Tongue (tissue), 2 donors: ENCODE data around the gene UNC119. TPM values are rescaled to one million over a fixed set of nuclear protein-coding genes. Genes with fewer than 3 reads are reported as not detected.

Experiments used
- DNase-seq: peaks from one replicate; pipeline ENCODE4 v3.0.0-alpha.2; 2015
- total RNA-seq: library from RNA; depleted of rRNA; stranded (reverse); fragments of >200 nt; gene quantifications from one replicate; pipeline ENCODE4 v1.2.3, GENCODE V29; 2014

UNC119 gene
- total RNA-seq, 1 donor from 2014 or later = 15.1 TPM

- DNase-seq = no peak
These were observed 20.6 kb upstream of the UNC119 start for GRCh38 chr17:28573040-28573380.

DNA sequence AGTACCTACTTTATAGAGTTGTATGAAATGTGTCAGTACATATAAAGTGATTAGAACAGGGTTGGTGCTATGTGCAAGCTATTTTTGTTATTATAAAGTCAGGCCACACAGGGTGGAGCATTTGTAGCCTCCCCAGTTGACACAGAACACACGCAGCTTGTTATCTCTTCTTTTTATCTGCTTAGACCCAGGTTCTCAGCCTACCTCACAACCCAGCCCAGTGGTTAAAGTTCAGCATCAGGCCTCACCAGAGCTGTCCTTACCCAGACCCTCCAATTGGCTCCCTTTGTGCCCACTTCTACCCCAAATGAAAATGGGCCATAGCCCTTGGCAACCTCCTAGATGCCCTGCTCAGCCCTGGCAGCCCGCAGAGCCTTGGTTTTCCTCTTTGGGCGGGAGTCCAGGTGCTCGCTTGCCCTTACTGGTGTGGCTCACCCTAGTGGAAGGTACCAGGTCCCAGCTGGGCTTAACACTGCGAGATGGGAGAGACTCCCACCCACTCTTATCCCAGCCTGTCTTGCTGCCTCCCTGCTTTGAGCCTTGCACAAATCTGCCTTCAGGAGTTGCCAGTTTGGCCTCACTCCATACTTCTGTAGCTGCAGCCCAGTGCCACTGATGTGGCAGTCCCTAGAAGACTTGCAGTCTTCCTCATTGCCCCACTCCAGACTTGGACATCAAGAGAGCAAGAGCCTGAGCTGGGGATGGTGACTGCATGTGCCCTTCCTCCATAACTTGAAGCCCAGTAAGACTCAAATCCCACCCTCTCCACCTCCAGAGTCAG lies 20.0 kb upstream of the UNC119 start:
- DNase-seq = no peak

GRCh38 chr17:28571361-28572122 lies 19.1 kb upstream of the UNC119 start, which contains the start of gene PIGS:
TSS of gene PIGS (minus strand) at chr17:28571524. CDS start at chr17:28571496, 28 bp downstream.
- DNase-seq = peak; percentile 94

DNA sequence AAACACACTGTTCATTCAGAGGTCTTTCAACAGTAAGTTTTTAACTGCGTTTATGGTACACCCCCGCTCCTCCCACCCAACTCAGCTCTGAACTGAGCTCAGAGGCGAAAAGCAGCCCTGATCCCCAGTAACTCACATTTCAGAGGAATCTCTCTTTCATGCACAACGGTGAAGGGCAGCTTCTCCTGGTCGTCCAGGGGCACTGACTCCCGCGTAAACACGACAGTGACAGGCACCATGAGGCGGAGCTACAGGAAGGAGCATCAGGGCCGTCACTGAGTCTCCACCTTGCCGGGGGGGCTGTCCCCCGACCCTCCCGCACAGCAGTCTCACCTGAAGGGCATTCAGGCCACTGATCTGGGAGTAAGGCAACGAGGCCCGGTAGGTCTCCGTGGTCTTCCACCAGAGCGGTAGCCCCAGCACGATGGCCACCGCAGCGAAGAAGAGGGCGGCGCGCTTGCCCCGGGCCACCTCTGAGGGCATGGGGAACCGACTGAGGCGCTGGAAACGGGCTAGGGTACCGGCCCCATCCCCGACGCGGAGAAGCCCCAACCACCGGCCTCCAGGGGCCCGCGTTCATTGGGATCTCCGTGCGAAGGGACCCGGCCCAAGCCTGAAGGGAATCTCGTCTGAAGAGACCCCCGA lies 18.4 kb upstream of the UNC119 start:
- DNase-seq = no peak

- no peak for DNase-seq
These were observed 17.0 kb upstream of the UNC119 start for GRCh38 chr17:28569446-28569845.

- DNase-seq = no peak
These were observed 15.2 kb upstream of the UNC119 start for GRCh38 chr17:28567604-28568003.

GRCh38 chr17:28563475-28563874 lies 11.1 kb upstream of the UNC119 start:
- peak; percentile 19 for DNase-seq

GRCh38 chr17:28555022-28555421 lies 2.6 kb upstream of the UNC119 start:
- DNase-seq = no peak

DNA sequence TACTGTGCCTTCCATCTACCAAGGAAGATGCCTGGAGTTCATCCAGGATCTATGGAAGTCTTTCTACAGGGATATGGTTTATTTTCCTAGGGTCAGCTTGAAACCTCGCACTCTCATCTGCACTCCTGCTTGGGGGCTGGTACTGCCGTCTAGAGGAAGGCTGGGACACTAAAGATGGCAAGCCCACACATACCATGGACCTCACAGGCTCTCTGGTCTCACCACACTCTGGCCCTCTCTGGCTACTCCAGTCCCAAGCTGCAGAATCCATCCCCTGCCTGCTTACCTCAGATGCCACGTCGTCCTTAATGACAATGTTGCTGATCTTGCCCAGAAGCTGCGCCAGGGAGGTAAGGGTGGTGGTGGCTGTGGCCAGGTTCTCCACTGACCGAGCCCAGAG lies 2.1 kb upstream of the UNC119 start:
- no peak for DNase-seq

DNA sequence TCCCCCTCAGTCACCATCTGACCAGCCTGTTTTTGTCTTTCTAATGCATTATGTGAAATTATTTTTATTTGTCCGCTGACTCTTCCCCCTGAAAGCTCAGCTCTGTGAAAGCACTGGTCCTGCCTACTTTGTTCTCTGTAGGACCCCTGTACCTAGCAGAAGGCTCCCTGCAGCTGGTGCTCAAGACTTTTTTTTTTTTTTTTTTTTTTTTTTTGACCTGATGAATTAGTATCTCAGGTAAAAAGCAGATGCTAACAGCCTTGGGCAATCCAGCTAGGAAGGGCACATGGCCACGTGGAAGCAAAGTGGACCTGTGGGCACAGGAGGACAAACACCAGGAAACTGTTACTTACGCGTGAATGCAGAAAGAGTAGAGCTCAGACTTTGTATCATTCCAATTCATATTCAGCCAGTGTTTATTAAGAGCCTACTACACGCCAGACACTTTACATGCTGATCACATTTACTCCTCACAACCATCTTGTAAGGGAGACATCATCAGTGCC lies 629 bp upstream of the UNC119 start:
- no peak for DNase-seq

GRCh38 chr17:28551421-28552175 lies 826 bp downstream of the UNC119 start:
- peak; percentile 48 for DNase-seq

GRCh38 chr17:28550858-28551257 lies 1.6 kb downstream of the UNC119 start:
- DNase-seq = no peak

DNA sequence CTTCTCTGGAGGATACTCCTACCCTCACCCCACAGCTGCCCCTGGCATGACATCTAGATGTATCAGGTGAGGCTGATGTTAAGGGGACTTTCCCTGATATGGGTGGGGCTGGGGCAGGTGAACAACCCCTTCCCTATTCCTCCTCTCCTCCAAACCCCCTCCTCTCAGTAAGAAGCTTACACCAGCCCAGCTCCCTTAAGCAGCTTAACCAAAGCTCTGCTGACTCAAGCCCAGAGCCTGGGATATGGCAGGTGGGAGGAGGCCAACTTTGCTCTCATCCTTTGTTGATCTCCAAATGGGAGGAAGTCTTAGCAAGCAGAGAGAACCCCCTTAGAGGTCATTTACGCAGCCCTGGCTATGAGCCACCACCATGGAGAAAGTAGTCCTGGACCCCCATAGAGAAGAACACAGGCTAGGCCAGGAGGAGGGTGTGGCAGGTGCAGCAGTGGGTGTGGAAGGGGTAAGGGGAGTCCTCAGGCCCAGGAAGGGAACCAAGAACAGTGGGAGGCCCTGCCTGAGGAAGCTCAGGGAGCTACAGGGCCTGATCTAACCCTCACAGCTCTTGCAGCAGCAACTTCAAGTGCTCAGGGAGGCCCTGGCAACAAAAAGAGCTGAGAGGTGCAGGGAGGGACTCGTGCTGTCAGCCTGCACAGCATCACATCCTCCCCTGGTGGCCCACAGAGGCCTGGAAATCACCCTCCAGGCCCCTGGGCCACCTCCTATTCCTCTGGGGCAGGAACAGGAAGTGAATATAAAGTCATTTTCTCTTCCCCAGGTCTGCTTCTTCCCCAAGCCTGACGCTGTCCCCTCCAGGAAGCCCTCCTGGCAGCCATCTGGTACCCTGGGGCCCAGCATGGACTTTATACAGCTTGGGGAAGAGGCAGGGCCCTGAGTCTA lies 2.9 kb downstream of the UNC119 start:
- no peak for DNase-seq

- DNase-seq = no peak
These were observed 3.9 kb downstream of the UNC119 start for GRCh38 chr17:28548417-28549130.

DNA sequence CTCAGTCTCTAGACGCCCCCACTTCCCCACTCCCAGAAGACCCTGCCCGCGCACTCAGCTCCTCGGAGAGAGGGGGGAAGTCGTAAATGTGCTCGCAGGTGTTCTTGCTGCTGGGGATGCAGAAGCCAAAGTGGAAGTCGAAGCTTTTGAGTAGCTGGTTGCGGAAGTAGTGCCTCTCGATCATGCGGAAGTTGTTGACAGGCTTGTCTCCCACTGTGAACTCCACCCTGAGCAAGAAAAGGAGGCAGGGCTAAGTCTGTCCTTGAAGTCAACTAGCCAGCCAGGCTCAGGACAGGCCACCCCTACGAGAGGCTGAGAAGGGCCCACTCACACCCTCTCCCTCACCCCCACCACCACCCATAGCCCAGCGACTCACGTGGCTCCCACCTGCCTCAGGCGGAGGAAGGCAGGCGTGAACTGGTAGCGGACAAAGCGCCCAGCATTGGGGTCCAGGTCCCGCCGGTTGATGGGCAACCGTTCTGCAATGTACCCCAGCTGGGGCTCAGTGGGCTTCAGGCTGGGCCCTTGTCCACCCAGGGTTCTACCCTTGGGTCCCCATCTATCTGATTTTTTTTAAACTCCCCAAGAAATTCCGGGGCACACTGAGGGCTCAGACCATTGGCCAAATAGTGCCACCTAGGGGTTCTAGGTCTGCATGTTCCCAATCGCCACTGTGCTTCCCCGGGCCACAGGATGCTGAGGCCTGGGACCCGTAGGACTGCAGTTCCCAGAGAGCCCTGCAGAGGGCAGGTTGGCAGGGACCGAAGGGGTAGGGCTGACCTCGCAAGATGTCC lies 4.6 kb downstream of the UNC119 start:
- peak; percentile 69 for DNase-seq

DNA sequence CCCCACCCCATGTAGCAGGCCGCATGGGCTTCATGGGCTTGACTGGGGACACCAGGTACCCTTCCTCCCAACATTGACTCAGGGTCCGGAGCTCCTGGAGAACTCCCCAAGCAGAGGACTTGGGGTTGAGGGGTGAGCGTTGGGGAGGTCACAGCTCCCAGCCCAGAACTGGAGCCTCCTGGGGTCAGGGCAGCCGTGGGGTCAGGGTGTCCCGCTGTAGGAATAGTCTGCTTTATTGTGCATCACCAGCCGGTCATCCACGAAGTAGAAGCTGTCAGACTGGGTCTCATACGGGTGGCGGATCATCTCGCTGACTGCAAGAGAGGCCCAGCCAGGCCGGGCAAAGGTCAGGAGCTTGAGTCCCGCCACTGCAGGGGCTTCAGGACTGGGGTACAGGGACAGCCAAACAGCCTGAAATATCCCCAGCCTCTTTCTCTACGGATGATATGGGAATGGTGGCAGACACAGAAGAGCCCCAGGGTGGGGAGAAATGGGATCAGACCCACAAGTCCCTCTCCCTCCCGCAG lies 5.3 kb downstream of the UNC119 start:
- no peak for DNase-seq

- no peak for DNase-seq
These were observed 6.5 kb downstream of the UNC119 start for GRCh38 chr17:28545787-28546415.

DNA sequence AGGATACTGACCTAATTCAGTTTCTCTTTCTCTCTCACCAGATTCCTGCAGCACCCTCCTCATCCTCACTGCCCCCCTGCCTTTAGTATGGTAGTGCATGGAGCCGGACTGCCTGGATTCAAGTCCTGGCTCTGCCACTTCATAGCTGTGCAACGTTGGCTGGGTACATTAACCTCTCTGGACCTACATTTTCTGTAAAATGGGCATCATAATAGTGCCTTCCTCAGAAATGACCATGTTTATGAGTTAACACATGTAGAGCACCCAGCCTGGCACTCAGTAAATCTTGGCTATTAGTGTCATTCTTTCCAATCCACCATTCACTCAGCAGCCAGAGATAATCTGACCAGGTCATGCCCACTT lies 7.3 kb downstream of the UNC119 start:
- no peak for DNase-seq
